Neural progenitor cell (in vitro differentiated cells): ENCODE data around the gene FANCG. TPM values are rescaled to one million over a fixed set of nuclear protein-coding genes. Genes with fewer than 3 reads are reported as not detected.

Source experiments
- DNase-seq: peaks from one replicate; pipeline ENCODE4 v3.0.0-alpha.2; 2016; ENCODE audit warnings: low spot score
- H2AFZ ChIP-seq: fragments of 200-600 bp; sonication (generic); replicated peaks from 2 replicates; pipeline ENCODE4 v1.6.1; 2016; ENCODE audit warnings: antibody characterized with exemption
- H3F3A ChIP-seq: fragments of 200-600 bp; sonication (generic); 2 replicates; pipeline ENCODE4 v1.6.1; 2016; ENCODE audit warnings: antibody characterized with exemption, low read depth
- H3K27ac ChIP-seq: fragments of 200-600 bp; sonication (generic); 2 replicates; pipeline ENCODE4 v1.5.1; 2016; ENCODE audit warnings: mild to moderate bottlenecking
- H3K27me3 ChIP-seq: fragments of 200-600 bp; sonication (generic); 2 replicates; pipeline ENCODE4 v1.6.1; 2016; ENCODE audit warnings: mild to moderate bottlenecking, moderate library complexity
- H3K36me3 ChIP-seq: fragments of 200-600 bp; sonication (generic); 2 replicates; pipeline ENCODE4 v1.5.1; 2016
- H3K4me1 ChIP-seq: fragments of 200-600 bp; sonication (generic); 2 replicates; pipeline ENCODE4 v1.6.1; 2016; ENCODE audit warnings: mixed run types
- H3K4me2 ChIP-seq: fragments of 200-600 bp; sonication (generic); 2 replicates; pipeline ENCODE4 v1.6.1; 2016
- H3K4me3 ChIP-seq: fragments of 200-600 bp; sonication (generic); 2 replicates; pipeline ENCODE4 v1.5.1; 2016
- H3K79me2 ChIP-seq: fragments of 200-600 bp; sonication (generic); 2 replicates; pipeline ENCODE4 v1.6.1; 2016; ENCODE audit warnings: low read depth
- H3K9ac ChIP-seq: fragments of 200-600 bp; sonication (generic); 2 replicates; pipeline ENCODE4 v1.6.1; 2016
- H3K9me3 ChIP-seq: fragments of 200-600 bp; sonication (generic); 2 replicates; pipeline ENCODE4 v1.5.1; 2016; ENCODE audit warnings: low read depth
- H4K20me1 ChIP-seq: fragments of 200-600 bp; sonication (generic); 2 replicates; pipeline ENCODE4 v1.6.1; 2016; ENCODE audit warnings: low read depth
- H3K27ac Mint-ChIP-seq: 3 replicates; pipeline ENCODE4 v1.8.0; 2021; ENCODE audit warnings: mixed read lengths
- H3K27me3 Mint-ChIP-seq: 2 replicates; pipeline ENCODE4 v1.8.0; 2022; ENCODE audit warnings: low read depth, mild to moderate bottlenecking, inconsistent platforms, moderate library complexity, mixed read lengths; ENCODE audit not compliant: insufficient read depth
- H3K36me3 Mint-ChIP-seq: 3 replicates; pipeline ENCODE4 v1.8.0; 2021; ENCODE audit warnings: mixed read lengths
- H3K4me1 Mint-ChIP-seq: 3 replicates; pipeline ENCODE4 v1.8.0; 2021; ENCODE audit warnings: mixed read lengths
- H3K4me3 Mint-ChIP-seq: 3 replicates; pipeline ENCODE4 v1.8.0; 2021; ENCODE audit warnings: mild to moderate bottlenecking, moderate library complexity, mixed read lengths
- H3K9me3 Mint-ChIP-seq: 3 replicates; pipeline ENCODE4 v1.8.0; 2020; ENCODE audit warnings: mixed read lengths
- CTCF ChIP-seq: fragments of 200-600 bp; sonication (generic); IDR thresholded peaks from 2 replicates; pipeline ENCODE4 v1.5.1; 2017; ENCODE audit warnings: antibody characterized with exemption, mild to moderate bottlenecking
- EZH2 ChIP-seq: fragments of 200-600 bp; sonication (generic); IDR thresholded peaks from 2 replicates; pipeline ENCODE4 v1.6.1; 2017; ENCODE audit warnings: antibody characterized with exemption, mild to moderate bottlenecking, moderate library complexity
- EZH2phosphoT487 ChIP-seq: fragments of 200-600 bp; sonication (generic); IDR thresholded peaks from 2 replicates; pipeline ENCODE4 v1.6.1; 2017; ENCODE audit warnings: antibody characterized with exemption
- total RNA-seq: library from RNA; depleted of rRNA; stranded (reverse); fragments of >200 nt; gene quantifications from 2 replicates; pipeline ENCODE4 v1.2.3, GENCODE V29; 2015; ENCODE audit warnings: low replicate concordance

Gene FANCG
- total RNA-seq, 1 donor from 2014 or later, result 89.4 TPM

DNA sequence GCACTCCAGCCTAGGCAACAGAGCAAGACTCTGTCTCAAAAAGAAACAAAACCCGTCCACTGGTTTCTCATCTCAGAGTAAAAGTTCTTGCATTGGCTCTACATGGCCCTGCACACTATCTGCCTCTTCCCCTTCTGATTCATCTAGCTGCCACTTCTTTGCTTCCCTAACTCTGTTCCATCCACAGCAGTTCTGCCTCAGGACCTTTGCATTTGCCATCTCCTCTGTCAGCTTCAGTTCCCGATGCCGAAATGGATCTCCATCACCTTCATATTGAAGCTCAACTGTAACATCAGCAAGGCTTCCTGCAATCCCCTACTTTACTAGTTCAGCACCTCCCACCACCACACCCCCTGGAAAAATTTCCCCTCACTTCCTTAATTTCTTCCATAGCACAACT lies 17.8 kb upstream of the FANCG start:
- TF ChIP-seq CTCF, result no peak
- TF ChIP-seq EZH2phosphoT487, result no peak
- TF ChIP-seq EZH2, result no peak
- H3F3A ChIP-seq, result peaks cover 6% of the 10 kb centered on the region
- H3K36me3 Mint-ChIP-seq, result peaks cover 20% of the 10 kb centered on the region
- DNase-seq, result no peak
- H3K9me3 ChIP-seq, result no peaks in the 10 kb centered on the region
- no peak overlapping the region for H3K9ac ChIP-seq
- no peak overlapping the region for H3K27ac Mint-ChIP-seq
- H3K27me3 ChIP-seq, result no peaks in the 10 kb centered on the region
- H3K36me3 ChIP-seq, result no peaks in the 10 kb centered on the region
- peaks cover 22% of the 10 kb centered on the region for H3K79me2 ChIP-seq
- H3K4me1 Mint-ChIP-seq, result peaks cover 25% of the 10 kb centered on the region
- H3K27me3 Mint-ChIP-seq, result no peaks in the 10 kb centered on the region
- H2AFZ ChIP-seq, result no peak overlapping the region
- H3K4me1 ChIP-seq, result peaks cover 7% of the 10 kb centered on the region
- no peak overlapping the region for H3K4me3 ChIP-seq
- no peaks in the 10 kb centered on the region for H4K20me1 ChIP-seq
- H3K4me3 Mint-ChIP-seq, result peak overlapping the region; percentile 74
- no peak overlapping the region for H3K4me2 ChIP-seq
- no peaks in the 10 kb centered on the region for H3K9me3 Mint-ChIP-seq
- H3K27ac ChIP-seq, result no peak overlapping the region

GRCh38 chr9:35096035-35096849 lies 16.5 kb upstream of the FANCG start, which contains the start of gene PIGO:
Gene PIGO (minus strand): TSS chr9:35096591. CDS start chr9:35095565, 1,026 bp downstream.
- no peaks in the 10 kb centered on the region for H3K9me3 Mint-ChIP-seq
- Histone ChIP-seq H2AFZ (peak within 1 kb of the TSS; percentile 83), H3K4me1 (no peaks in the 10 kb centered on the region), H3K9me3 (no peaks in the 10 kb centered on the region), H3F3A (peaks cover 6% of the 10 kb centered on the region), H4K20me1 (no peaks in the 10 kb centered on the region), H3K4me2 (peak within 1 kb of the TSS; percentile 80), H3K4me3 (peak within 1 kb of the TSS; percentile 84), H3K27me3 (no peaks in the 10 kb centered on the region), H3K9ac (peak within 1 kb of the TSS; percentile 79), H3K27ac (peak within 1 kb of the TSS; percentile 88), H3K36me3 (no peaks in the 10 kb centered on the region), H3K79me2 (peaks cover 8% of the 10 kb centered on the region)
- peaks cover 21% of the 10 kb centered on the region for H3K36me3 Mint-ChIP-seq
- peak; percentile 93 for DNase-seq
- H3K27ac Mint-ChIP-seq, result peak within 1 kb of the TSS; percentile 92
- H3K4me1 Mint-ChIP-seq, result peaks cover 16% of the 10 kb centered on the region
- TF ChIP-seq EZH2, result no peak
- no peak for TF ChIP-seq EZH2phosphoT487
- peak; percentile 60 for TF ChIP-seq CTCF
- H3K27me3 Mint-ChIP-seq, result no peaks in the 10 kb centered on the region
- H3K4me3 Mint-ChIP-seq, result peak within 1 kb of the TSS; percentile 90

DNA sequence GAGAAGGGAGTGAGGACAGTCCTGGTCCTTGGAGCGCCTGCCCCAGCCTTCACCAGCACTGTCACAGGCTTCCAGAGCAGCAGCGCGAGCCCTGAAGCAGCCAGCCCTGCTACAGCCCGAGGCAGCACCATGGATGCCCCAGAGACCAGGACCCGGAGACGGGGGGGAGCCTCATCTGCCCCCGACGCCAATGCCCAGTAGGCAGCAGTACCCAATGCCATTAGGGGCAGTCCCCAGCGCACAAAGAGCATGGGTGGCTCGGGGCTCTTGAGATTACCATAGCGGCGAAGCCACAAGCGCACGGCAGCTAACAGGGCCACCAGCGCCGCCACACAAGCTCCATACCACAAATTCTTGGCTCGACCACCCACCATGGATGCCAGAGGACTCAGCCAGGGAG lies 11.8 kb upstream of the FANCG start:
- Mint-ChIP-seq H3K4me1 (peaks cover 12% of the 10 kb centered on the region), H3K9me3 (no peaks in the 10 kb centered on the region), H3K27me3 (no peaks in the 10 kb centered on the region), H3K4me3 (no peak overlapping the region), H3K36me3 (peaks cover 12% of the 10 kb centered on the region), H3K27ac (no peak overlapping the region)
- H3K79me2 ChIP-seq, result peaks cover 8% of the 10 kb centered on the region
- DNase-seq, result no peak
- TF ChIP-seq EZH2phosphoT487, result no peak
- no peak for TF ChIP-seq EZH2
- TF ChIP-seq CTCF, result no peak
- H3K4me2 ChIP-seq, result no peak overlapping the region
- no peaks in the 10 kb centered on the region for H3K9me3 ChIP-seq
- no peaks in the 10 kb centered on the region for H3K36me3 ChIP-seq
- H4K20me1 ChIP-seq, result no peaks in the 10 kb centered on the region
- H3K4me3 ChIP-seq, result no peak overlapping the region
- H3K27ac ChIP-seq, result no peak overlapping the region
- H3K4me1 ChIP-seq, result no peaks in the 10 kb centered on the region
- no peaks in the 10 kb centered on the region for H3K27me3 ChIP-seq
- no peak overlapping the region for H2AFZ ChIP-seq
- H3F3A ChIP-seq, result peaks cover 3% of the 10 kb centered on the region
- no peak overlapping the region for H3K9ac ChIP-seq
